Transverse colon (tissue), 4 donors: ENCODE data around the gene SLC25A52. TPM values are rescaled to one million over a fixed set of nuclear protein-coding genes. Genes with fewer than 3 reads are reported as not detected.

Experiments used
- DNase-seq: peaks from one replicate; pipeline ENCODE4 v3.0.0-alpha.2; 2019
- H3K27ac ChIP-seq, 4 donors: fragments of 200-600 bp; sonication (generic); 2 replicates each; pipeline ENCODE4 v1.5.1; 2016 to 2018; ENCODE audit warnings: inconsistent platforms in 4 of 4
- H3K27me3 ChIP-seq: fragments of 200-600 bp; sonication (generic); 2 replicates; pipeline ENCODE4 v1.5.1; 2017; ENCODE audit warnings: inconsistent platforms
- H3K36me3 ChIP-seq, 4 donors: fragments of 200-600 bp; sonication (generic); 2 replicates each; pipeline ENCODE4 v1.5.1; 2017 to 2019; ENCODE audit warnings: inconsistent platforms in 4 of 4
- H3K4me1 ChIP-seq, 4 donors: fragments of 200-600 bp; sonication (generic); 2 replicates each; pipeline ENCODE4 v1.5.1; 2017 to 2020; ENCODE audit warnings: inconsistent platforms in 4 of 4
- H3K4me3 ChIP-seq, 4 donors: fragments of 200-600 bp; sonication (generic); 1 replicate in 1 of 4; 2 replicates in 3 of 4; pipeline versions ENCODE4 v1.5.1 to v1.6.1; 2017 to 2019; ENCODE audit warnings: inconsistent platforms in 4 of 4
- H3K9me3 ChIP-seq, 2 donors: fragments of 200-600 bp; sonication (generic); 2 replicates each; pipeline ENCODE4 v1.5.1; 2017 to 2019; ENCODE audit warnings: inconsistent platforms in 2 of 2
- CTCF ChIP-seq, 5 experiments: fragments of 200-600 bp in 3 of 5; fragments of 450-650 bp in 2 of 5; sonication (generic) in 3 of 5; IDR thresholded peaks; 1 replicate in 2 of 5; 2 replicates in 3 of 5; pipeline ENCODE4 v1.5.1; 2016 to 2017; ENCODE audit warnings: antibody characterized with exemption in 5 of 5, inconsistent platforms in 3 of 5, mild to moderate bottlenecking in 2 of 5, moderate library complexity in 1 of 5
- EP300 ChIP-seq: sonication (generic); formaldehyde crosslinking; IDR thresholded peaks from one replicate; pipeline ENCODE4 v1.6.1; 2017; ENCODE audit warnings: antibody characterized with exemption, low read depth
- POLR2A ChIP-seq: fragments of 450-650 bp; IDR thresholded peaks from one replicate; pipeline ENCODE4 v1.6.1; 2016; ENCODE audit warnings: antibody characterized with exemption, mild to moderate bottlenecking, moderate library complexity
- POLR2AphosphoS5 ChIP-seq, 3 donors: sonication (generic); formaldehyde crosslinking; IDR thresholded peaks; one replicate each; pipeline ENCODE4 v1.6.1; 2016; ENCODE audit warnings: antibody characterized with exemption in 3 of 3
- WGBS, 2 donors: methylation state at CpG; one replicate each; pipeline ENCODE4 v1.1.5; 2018; ENCODE audit warnings: low coverage in 1 of 2; 5-methylcytosine and 5-hydroxymethylcytosine counted together
- in situ Hi-C, 4 donors: fragments of 200-750 bp; cut with MboI; loops; one replicate each; pipeline versions ENCODE4 v1.15.0 to v1.15.1; 2017; ENCODE audit warnings: low sequenced_read_pairs in 3 of 4, low pct_ligation_motif_present in 1 of 4, low pct_unique_long_range_greater_than_20kb in 1 of 4
- intact Hi-C: fragments of 100-400 bp; cut with DNase I; formaldehyde crosslinking; loops from one replicate; pipeline ENCODE4 v1.15.1; 2023; ENCODE audit warnings: low total_unique reads
- total RNA-seq, 4 donors: library from RNA; depleted of rRNA; stranded (reverse); fragments of >200 nt; gene quantifications; one replicate each; pipeline ENCODE4 v1.1.0, GENCODE V29; 2016

The SLC25A52 gene
- total RNA-seq, 4 donors from 2014 or later, result 0.64 TPM; not detected in 3

GRCh38 chr18:31795747-31796146, 35.1 kb upstream of the SLC25A52 start:
- H3K9me3 ChIP-seq, result no peaks in the 10 kb centered on the region
- intact Hi-C loops, result no loop called here
- DNase-seq, result no peak
- WGBS, 2 donors, result 89 to 90% methylated on average over 2 of the region's 2 CpGs
- in situ Hi-C loops, result no loop called here
- no peak overlapping the region for H3K4me3 ChIP-seq
- H3K4me1 ChIP-seq, result no peaks in the 10 kb centered on the region
- no peaks in the 10 kb centered on the region for H3K36me3 ChIP-seq
- H3K27ac ChIP-seq, result no peak overlapping the region
- no peak for TF ChIP-seq CTCF (IDR thresholded peaks at IDR 0.05)
- no peak for TF ChIP-seq POLR2A
- no peaks in the 10 kb centered on the region for H3K27me3 ChIP-seq

GRCh38 chr18:31793531-31793930, 32.9 kb upstream of the SLC25A52 start:
- no peaks in the 10 kb centered on the region for H3K9me3 ChIP-seq
- in situ Hi-C loops, result no loop called here
- H3K27me3 ChIP-seq, result no peaks in the 10 kb centered on the region
- H3K36me3 ChIP-seq, result no peaks in the 10 kb centered on the region
- no peak for TF ChIP-seq EP300
- intact Hi-C loops, result no loop called here
- no peak overlapping the region for H3K27ac ChIP-seq
- no peak overlapping the region for H3K4me3 ChIP-seq
- DNase-seq, result no peak
- no peaks in the 10 kb centered on the region for H3K4me1 ChIP-seq

- intact Hi-C loops, result no loop called here
- 88 to 100% methylated on average over 2 of the region's 2 CpGs for WGBS, 2 donors
These were observed 31.9 kb upstream of the SLC25A52 start for GRCh38 chr18:31792580-31792911.

GRCh38 chr18:31791817-31792579, 31.3 kb upstream of the SLC25A52 start:
- Histone ChIP-seq H3K36me3 (no peaks in the 10 kb centered on the region), H3K4me1 (no peaks in the 10 kb centered on the region), H3K4me3 (no peak overlapping the region), H3K9me3 (no peaks in the 10 kb centered on the region), H3K27ac (no peak overlapping the region), H3K27me3 (no peaks in the 10 kb centered on the region)
- no peak for TF ChIP-seq POLR2A
- TF ChIP-seq EP300, result no peak
- no peak for TF ChIP-seq CTCF (IDR thresholded peaks at IDR 0.05)
- TF ChIP-seq POLR2AphosphoS5 (IDR thresholded peaks at IDR 0.05), result no peak
- WGBS, 2 donors, result 78% methylated on average over 6 of the region's 6 CpGs; no CpG with 5 or more reads in 1 of the 2 donors
- intact Hi-C loops (no loop called here), in situ Hi-C loops (no loop called here)
- no peak for DNase-seq

More at GRCh38 chr18:31792580-31792911, 31.9 kb upstream of the SLC25A52 start:
- no peak for DNase-seq
- TF ChIP-seq POLR2A (no peak), POLR2AphosphoS5 (IDR thresholded peaks at IDR 0.05) (no peak), CTCF (IDR thresholded peaks at IDR 0.05) (no peak), EP300 (no peak)
- in situ Hi-C loops, result no loop called here
- no peaks in the 10 kb centered on the region for H3K36me3 ChIP-seq
- no peak overlapping the region for H3K27ac ChIP-seq
- H3K4me1 ChIP-seq, result no peaks in the 10 kb centered on the region
- no peaks in the 10 kb centered on the region for H3K27me3 ChIP-seq
- H3K4me3 ChIP-seq, result no peak overlapping the region
- no peaks in the 10 kb centered on the region for H3K9me3 ChIP-seq

GRCh38 chr18:31789409-31789808, 28.7 kb upstream of the SLC25A52 start:
- TF ChIP-seq POLR2AphosphoS5 (IDR thresholded peaks at IDR 0.05), result no peak
- no peak for TF ChIP-seq EP300
- TF ChIP-seq CTCF (IDR thresholded peaks at IDR 0.05), result no peak
- TF ChIP-seq POLR2A, result no peak
- no peak overlapping the region for H3K4me3 ChIP-seq
- intact Hi-C loops (no loop called here), in situ Hi-C loops (no loop called here)
- no peaks in the 10 kb centered on the region for H3K9me3 ChIP-seq
- DNase-seq, result no peak
- no peaks in the 10 kb centered on the region for H3K4me1 ChIP-seq
- no peaks in the 10 kb centered on the region for H3K36me3 ChIP-seq
- no peak overlapping the region for H3K27ac ChIP-seq
- WGBS, 2 donors, result 77 to 82% methylated on average over 9 to 10 of the region's 10 CpGs
- no peaks in the 10 kb centered on the region for H3K27me3 ChIP-seq
